Endothelial cell of umbilical vein (primary cell): ENCODE results near the gene CARHSP1. TPM values are rescaled to one million over a fixed set of nuclear protein-coding genes. Genes with fewer than 3 reads are reported as not detected.
A peak's percentile ranks its signal among the peaks of the same experiment; 100 is the strongest.

ENCODE experiments used
- BruUV-seq: library from RNA; stranded (reverse); fragments of 400-500 nt; replicated peaks from 2 replicates; lab custom pipeline; 2021; lab: Mats Ljungman, UMichigan
- CTCF ChIA-PET: fragments of 300-600, 350-600 bp; sonication (Branson Sonifier 250); formaldehyde crosslinking; loops from one replicate; lab custom pipeline; 2021; ENCODE audit warnings: antibody characterized with exemption, inconsistent platforms; lab: Charles Lee
- POLR2A ChIA-PET: fragments of 300-600, 350-600 bp; sonication (Branson Sonifier 250); formaldehyde crosslinking; loops from one replicate; lab custom pipeline; 2021; ENCODE audit warnings: antibody characterized with exemption, inconsistent platforms; lab: Charles Lee
- DNase-seq: peaks from one replicate; pipeline ENCODE4 v3.0.0-alpha.2; 2011; ENCODE audit warnings: low read depth, low spot score
- FAIRE-seq: peaks from 2 replicates; lab custom pipeline; 2011; peaks lifted over from hg19 to GRCh38; lab: Jason Lieb, UNC
- H2AFZ ChIP-seq: 2 replicates; pipeline ENCODE4 v1.6.0; 2012; ENCODE audit warnings: low read depth, low read length, control low read depth, inconsistent platforms
- H3K27ac ChIP-seq: 2 replicates; pipeline ENCODE4 v1.5.1; 2011; ENCODE audit warnings: low read depth, mild to moderate bottlenecking, control low read depth, low read length, moderate library complexity; ENCODE audit not compliant: insufficient read depth
- H3K27me3 ChIP-seq, 2 experiments: 2 replicates each; pipeline versions ENCODE4 v1.6.0 to v1.6.1; 2011; ENCODE audit warnings: low read length in 2 of 2, mixed read lengths in 1 of 2; ENCODE audit not compliant: control insufficient read depth in 2 of 2, insufficient read depth in 2 of 2
- H3K36me3 ChIP-seq, 2 experiments: 2 replicates in 1 of 2; 3 replicates in 1 of 2; pipeline ENCODE4 v1.5.1; 2011; ENCODE audit warnings: low read length in 2 of 2, mild to moderate bottlenecking in 1 of 2, moderate library complexity in 1 of 2; ENCODE audit not compliant: control insufficient read depth in 2 of 2, insufficient read depth in 2 of 2; ENCODE audit errors: extremely low read depth in 1 of 2
- H3K4me1 ChIP-seq: 3 replicates; pipeline ENCODE4 v1.5.1; 2011; ENCODE audit warnings: mild to moderate bottlenecking, low read length; ENCODE audit not compliant: control insufficient read depth, insufficient read depth; ENCODE audit errors: extremely low read depth
- H3K4me2 ChIP-seq: 2 replicates; pipeline ENCODE4 v1.6.1; 2011; ENCODE audit warnings: low read length, control low read depth, mixed read lengths; ENCODE audit not compliant: insufficient read depth
- H3K4me3 ChIP-seq, 3 experiments: fragments of 200-600 bp in 1 of 3; sonication (generic), shearing (Covaris generic) in 1 of 3; replicated peaks in 1 of 3; 2 replicates each; pipeline ENCODE4 v1.5.1; 2011 to 2016; ENCODE audit warnings: control low read depth in 3 of 3, low read length in 3 of 3, mild to moderate bottlenecking in 2 of 3, inconsistent platforms in 1 of 3, low read depth in 1 of 3, moderate library complexity in 1 of 3; ENCODE audit not compliant: insufficient read depth in 1 of 3
- H3K79me2 ChIP-seq: 2 replicates; pipeline ENCODE4 v1.6.0; 2012; ENCODE audit warnings: low read length, inconsistent platforms; ENCODE audit not compliant: control insufficient read depth, insufficient read depth
- H3K9ac ChIP-seq: replicated peaks from 2 replicates; pipeline ENCODE3; 2011; ENCODE audit warnings: low read length, control low read depth; ENCODE audit not compliant: insufficient read depth; ENCODE audit errors: extremely low read depth
- H3K9me1 ChIP-seq: replicated peaks from 3 replicates; pipeline ENCODE4 v1.6.0; 2011; ENCODE audit warnings: mild to moderate bottlenecking, low read length; ENCODE audit not compliant: control insufficient read depth, insufficient read depth; ENCODE audit errors: extremely low read depth
- H3K9me3 ChIP-seq: replicated peaks from 2 replicates; pipeline ENCODE4 v1.5.1; 2012; ENCODE audit warnings: low read length, inconsistent platforms; ENCODE audit not compliant: control insufficient read depth, insufficient read depth
- H4K20me1 ChIP-seq: replicated peaks from 2 replicates; pipeline ENCODE3; 2011; ENCODE audit warnings: mild to moderate bottlenecking, low read length; ENCODE audit not compliant: control insufficient read depth, insufficient read depth; ENCODE audit errors: extremely low read depth
- CTCF ChIP-seq, 2 donors: IDR thresholded peaks; 1 replicate in 1 of 2; 2 replicates in 1 of 2; pipeline ENCODE4 v1.5.1; 2011; ENCODE audit warnings: low read length in 2 of 2, mild to moderate bottlenecking in 2 of 2, moderate library complexity in 2 of 2, control low read depth in 1 of 2, inconsistent platforms in 1 of 2, low read depth in 1 of 2; ENCODE audit not compliant: insufficient read depth in 1 of 2; ENCODE audit errors: extremely low read depth in 1 of 2
- EZH2 ChIP-seq: IDR thresholded peaks from 2 replicates; pipeline ENCODE4 v1.6.1; 2012; ENCODE audit warnings: borderline replicate concordance, low read depth, mild to moderate bottlenecking, moderate library complexity, low read length, inconsistent platforms; ENCODE audit not compliant: severe bottlenecking
- POLR2A ChIP-seq: IDR thresholded peaks from 2 replicates; pipeline ENCODE4 v1.6.1; 2012; ENCODE audit warnings: low read depth, mild to moderate bottlenecking, control low read depth, low read length
- POLR2AphosphoS5 ChIP-seq: IDR thresholded peaks from 2 replicates; pipeline ENCODE4 v1.6.1; 2012; ENCODE audit warnings: low read depth, mild to moderate bottlenecking, control low read depth, low read length, moderate library complexity; ENCODE audit not compliant: insufficient read depth
- dilution Hi-C: fragments of 300-500 bp; cut with MboI; formaldehyde crosslinking; loops from one replicate; pipeline ENCODE4 v1.15.0; 2019; ENCODE audit warnings: low sequenced_read_pairs; ENCODE audit not compliant: extremely low pct_ligation_motif_present
- intact Hi-C: fragments of 100-400 bp; cut with micrococcal nuclease; formaldehyde crosslinking; loops from one replicate; pipeline ENCODE4 v1.10.0; 2022
- polyA plus RNA-seq, 4 experiments: library from polyadenylated mRNA; depleted of rRNA in 3 of 4; stranded (reverse) in 3 of 4; unstranded in 1 of 4; fragments of >200 nt; gene quantifications; 2 replicates each; pipeline versions ENCODE4 v1.2.1 to v1.2.3, GENCODE V29; 2011 to 2012; ENCODE audit warnings: missing spikeins in 1 of 4
- total RNA-seq: library from RNA; stranded (reverse); gene quantifications from 2 replicates; pipeline ENCODE4 v1.2.3, GENCODE V29; 2021

Gene CARHSP1
- total and polyA plus RNA-seq, 2 donors (not counting 3 experiments of a cell fraction or from before 2014, with no cell fraction given), result 64.9 to 72.5 TPM

GRCh38 chr16:8905168-8905762 is 36.5 kb upstream of the CARHSP1 start:
- Histone ChIP-seq H3K36me3 (peaks cover 46 to 52% of the 10 kb centered on the region in 2 experiments), H3K4me3 (no peak overlapping the region)
- dilution Hi-C loops, result no loop called here

More at GRCh38 chr16:8905168-8905762, 36.5 kb upstream of the CARHSP1 start:
- Histone ChIP-seq H3K4me2 (no peak overlapping the region), H4K20me1 (no peaks in the 10 kb centered on the region), H2AFZ (no peak overlapping the region), H3K4me1 (no peaks in the 10 kb centered on the region), H3K9me1 (no peaks in the 10 kb centered on the region), H3K79me2 (peaks cover 3% of the 10 kb centered on the region), H3K27me3 (no peaks in the 10 kb centered on the region), H3K9me3 (no peaks in the 10 kb centered on the region), H3K27ac (no peak overlapping the region), H3K9ac (no peak overlapping the region)
- peak; percentile 27 to 50 for TF ChIP-seq CTCF (IDR thresholded peaks at IDR 0.05; ENCODE audit: extremely low read depth in 1 of 2, insufficient read depth in 1 of 2, low read depth in 1 of 2, low read length in 2 of 2)
- TF ChIP-seq POLR2A, result no peak
- no peak for TF ChIP-seq POLR2AphosphoS5
- no peak for TF ChIP-seq EZH2
- ChIA-PET CTCF (interaction anchor here (1.2 to 1.4 kb wide), 2 partner anchors 10 to 104 kb away, joined by 3 to 8 read pairs; no protein-coding TSS in a partner anchor), POLR2A (no interaction called here)
- BruUV-seq, result no TSS peak
- intact Hi-C loops, result loop anchor here (1.0 to 5.0 kb wide), 4 partner anchors 103 to 1277 kb away; partner anchors contain the start of genes GRIN2A and HAPSTR1
- DNase-seq (peak; percentile 42), FAIRE-seq (peak; percentile 64)
